Measurements from ENCODE around the gene CDC73.
A peak's percentile ranks its signal among the peaks of the same experiment; 100 is the strongest.

The CDC73 gene

DNA sequence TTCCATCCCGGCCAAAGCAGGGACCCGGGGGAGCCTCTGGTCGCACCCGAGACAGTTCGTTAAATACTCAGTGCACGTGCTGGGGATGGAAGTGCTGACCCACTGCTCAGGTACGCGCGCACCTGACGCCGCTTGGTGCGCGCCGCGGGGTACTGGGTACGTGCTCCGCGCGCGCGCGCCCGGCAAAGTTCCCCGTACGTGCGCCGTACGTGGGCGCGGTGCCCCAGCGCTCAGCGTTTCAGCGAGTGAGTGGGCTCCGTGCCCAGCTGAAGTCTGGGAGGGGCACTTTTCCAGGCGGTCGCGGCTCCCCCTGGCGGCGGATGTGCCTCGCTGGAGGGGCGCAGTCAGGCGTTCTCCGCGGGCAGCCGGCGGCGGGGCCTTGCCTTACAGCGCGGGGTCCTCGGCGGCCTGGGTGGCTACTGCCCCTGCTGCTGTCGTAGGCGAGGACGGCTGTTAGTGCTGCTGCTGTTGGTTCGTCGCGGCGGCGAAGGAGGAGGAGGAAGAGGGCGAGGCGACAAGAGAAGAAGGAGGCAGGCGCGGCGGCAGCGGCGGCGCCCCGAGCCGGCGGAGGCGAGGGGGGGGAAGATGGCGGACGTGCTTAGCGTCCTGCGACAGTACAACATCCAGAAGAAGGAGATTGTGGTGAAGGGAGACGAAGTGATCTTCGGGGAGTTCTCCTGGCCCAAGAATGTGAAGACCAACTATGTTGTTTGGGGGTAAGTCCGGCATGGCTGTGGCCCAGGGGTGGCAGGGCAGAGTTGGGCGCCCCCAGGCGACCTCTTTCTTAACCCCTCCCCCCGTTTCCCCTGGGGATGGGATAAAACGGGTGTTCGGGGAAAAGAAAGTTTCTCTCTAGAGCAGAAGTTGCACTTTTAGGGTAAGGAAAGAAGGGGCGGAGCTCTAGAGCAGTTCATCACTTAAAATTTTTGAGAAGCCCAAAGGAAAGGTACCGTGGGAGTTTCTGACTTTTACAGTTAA, at the start of gene CDC73:
CDC73 (plus strand) TSS at position 416 of the 978 bp plus-strand sequence; CDS start at position 586, 170 bp downstream.
- peak; percentile 91 for DNase-seq

DNA sequence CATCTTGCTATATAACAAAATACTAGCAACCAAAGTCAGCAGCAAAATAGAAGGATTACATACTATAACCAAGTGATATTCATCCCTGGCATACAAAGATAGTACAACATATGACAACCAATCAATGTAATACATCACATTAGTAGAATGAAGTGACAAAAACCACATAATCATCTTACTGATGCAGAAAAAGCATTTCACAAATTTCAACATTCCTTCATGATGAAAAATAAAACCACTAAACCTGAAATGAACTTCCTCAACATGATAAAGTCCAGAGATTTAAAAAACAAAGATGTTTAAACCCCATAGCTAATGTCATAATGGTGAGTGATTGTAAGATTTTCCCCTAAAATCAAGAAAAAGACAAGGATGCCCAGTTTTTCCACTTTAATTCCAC, 43.8 kb upstream of the CDC73 start:
- DNase-seq, result no peak

DNA sequence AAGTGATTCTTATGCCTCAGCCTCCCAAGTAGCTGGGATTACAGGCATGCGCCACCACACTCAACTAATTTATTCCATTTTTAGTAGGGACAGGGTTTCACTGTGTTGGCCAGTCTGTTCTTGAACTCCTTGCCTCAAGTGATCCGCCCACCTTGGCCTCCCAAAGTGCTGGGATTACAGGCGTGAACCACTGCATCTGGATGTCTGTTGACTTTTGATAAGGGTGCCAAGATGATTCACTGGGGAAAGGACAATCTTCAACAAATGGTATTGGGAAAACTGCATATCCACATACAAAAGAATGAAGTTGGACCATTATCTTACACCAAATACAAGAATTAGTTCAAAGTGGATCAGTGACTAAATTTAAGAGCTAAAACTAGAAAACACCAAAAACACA, 42.6 kb upstream of the CDC73 start:
- DNase-seq, result no peak

DNA sequence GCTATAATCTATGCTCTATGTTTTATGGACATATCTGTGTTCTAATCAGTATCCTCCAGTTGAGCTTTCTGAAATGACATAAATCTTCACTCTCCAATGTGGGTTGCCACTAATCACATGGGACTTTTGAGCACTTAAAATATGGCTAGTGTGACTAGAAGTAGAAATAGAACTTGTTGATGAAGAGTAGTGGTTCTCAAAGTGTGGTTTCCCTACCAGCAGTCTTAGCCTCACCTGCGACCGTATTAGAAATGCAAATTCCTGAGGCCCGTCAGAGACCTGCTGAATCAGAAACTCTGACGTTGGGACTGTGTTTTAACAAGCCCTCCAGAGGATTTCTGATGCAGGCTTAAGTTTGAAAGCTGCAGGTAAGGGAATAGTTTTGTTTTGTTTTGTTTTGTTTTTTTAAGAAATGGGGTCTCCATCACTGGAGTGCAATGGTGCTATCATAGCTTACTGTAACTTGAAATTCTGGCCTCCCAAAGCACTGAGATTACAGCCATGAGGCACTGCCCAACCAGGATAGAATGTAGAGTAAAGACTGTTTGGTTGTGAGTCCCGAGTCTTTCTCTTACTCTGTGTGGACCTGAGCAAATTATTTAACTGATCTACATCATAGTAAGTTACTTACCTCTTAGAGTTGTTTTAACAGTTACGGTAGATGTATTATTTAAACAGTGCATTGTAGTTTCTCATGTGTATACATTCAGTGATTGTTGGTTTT, 38.3 kb upstream of the CDC73 start:
- no peak for DNase-seq

DNA sequence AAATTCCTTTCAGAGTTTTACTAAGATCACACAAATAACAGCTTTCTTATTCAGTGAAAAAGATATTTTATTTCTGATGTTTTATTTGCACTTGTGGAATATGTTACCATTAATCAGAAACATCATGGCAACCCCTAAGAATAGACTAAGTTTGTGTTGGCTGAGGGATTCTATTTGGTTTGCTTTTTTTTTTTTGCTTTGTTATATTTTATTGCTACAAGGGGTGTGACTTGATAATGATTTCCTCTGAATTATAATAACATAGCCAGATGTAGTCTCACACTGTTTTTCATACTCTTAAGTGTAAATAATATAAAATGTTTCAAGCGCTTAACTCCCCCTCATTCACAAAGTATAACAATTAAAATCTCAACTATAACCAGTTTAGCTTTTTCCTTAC, 36.6 kb upstream of the CDC73 start:
- no peak for DNase-seq

DNA sequence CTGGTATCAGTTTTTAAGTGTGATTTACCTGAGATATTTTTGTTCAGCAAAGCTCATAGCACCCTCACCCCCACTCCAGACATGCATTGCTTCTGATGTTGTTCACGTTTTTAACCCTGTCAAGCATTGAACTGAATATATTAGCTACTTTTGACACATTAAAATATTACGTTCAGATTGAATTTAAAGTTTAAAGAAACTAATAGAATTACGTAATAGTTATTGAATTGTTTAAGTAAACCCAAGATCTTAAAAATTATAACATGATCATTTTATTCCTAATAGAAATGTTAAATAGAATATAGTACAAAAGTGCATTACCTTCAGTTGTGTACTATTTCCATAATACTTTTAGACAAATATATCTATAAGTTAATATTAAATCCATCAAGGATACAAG, 35.5 kb upstream of the CDC73 start:
- no peak for DNase-seq

DNA sequence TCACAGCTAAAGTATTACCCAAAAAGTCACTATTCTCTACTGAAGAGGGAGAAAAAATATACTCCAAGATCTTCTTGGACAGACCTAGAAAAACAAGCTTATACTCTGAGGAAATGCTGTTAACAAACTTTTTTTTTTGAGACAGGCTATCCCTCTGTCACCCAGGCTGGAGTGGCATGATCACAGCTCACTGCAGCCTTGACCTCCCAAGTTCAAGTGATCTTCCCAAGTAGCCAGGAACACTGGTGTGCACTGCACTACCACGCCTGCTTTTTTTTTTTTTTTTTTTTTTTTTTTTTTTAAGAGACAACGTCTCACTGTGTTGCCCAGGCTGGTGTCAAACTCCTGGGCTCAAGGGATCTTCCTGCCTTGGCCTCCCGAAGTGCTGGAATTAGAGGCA, 33.9 kb upstream of the CDC73 start:
- no peak for DNase-seq

DNA sequence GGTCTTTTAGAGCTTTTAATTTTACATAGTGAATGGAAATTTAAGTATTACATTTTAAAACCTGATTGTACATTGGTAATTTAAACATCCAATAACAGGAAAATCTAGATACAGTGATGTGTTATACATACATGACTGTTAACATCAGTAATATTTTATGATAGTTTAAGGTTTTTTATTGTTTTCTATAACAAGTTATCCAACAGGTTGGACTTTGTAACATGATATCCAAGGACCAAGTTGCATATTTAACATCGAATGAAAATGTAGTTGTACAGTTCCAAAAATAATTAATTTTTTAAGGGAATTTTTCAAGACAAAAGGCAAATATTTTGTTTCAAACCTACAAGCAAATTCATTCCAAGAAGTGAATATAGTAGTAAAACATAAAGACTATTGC, 31.0 kb upstream of the CDC73 start:
- no peak for DNase-seq

DNA sequence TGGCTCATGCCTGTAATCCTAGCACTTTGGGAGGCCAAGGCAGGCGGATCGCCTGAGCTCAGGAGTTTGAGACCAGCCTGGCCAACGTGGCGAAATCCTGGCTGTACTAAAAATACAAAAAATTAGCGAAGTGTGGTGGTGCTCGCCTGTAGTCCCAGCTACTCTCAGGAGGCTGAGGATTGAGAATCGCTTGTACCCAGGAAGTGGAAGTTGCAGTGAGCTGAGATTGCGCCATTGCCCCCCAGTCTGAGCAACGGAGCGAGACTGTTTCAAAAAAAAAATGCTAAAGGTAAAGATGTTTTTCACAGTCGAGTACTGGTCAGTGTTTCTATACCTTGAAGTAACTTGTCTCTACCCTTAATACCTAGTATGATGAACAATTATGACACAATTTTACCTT, 27.7 kb upstream of the CDC73 start:
- DNase-seq, result no peak

DNA sequence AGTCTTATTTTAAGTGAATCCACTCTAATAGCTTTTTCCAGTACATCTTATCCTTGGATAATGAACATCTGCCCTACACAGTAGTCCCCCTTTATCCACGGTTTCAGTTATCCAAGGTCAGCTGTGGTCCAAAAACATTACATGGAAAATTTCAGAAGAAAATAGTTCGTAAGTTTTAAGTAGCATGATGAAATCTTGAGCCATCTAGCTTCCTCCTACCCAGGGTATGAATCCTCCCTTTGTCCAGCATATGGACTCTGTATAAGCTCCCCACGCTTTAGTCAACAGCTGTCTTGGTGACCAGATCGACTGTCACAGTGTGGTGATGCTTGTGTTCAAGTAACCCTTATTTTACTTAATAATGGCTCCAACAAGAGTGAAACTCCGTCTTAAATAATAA, 19.2 kb upstream of the CDC73 start:
- no peak for DNase-seq

DNA sequence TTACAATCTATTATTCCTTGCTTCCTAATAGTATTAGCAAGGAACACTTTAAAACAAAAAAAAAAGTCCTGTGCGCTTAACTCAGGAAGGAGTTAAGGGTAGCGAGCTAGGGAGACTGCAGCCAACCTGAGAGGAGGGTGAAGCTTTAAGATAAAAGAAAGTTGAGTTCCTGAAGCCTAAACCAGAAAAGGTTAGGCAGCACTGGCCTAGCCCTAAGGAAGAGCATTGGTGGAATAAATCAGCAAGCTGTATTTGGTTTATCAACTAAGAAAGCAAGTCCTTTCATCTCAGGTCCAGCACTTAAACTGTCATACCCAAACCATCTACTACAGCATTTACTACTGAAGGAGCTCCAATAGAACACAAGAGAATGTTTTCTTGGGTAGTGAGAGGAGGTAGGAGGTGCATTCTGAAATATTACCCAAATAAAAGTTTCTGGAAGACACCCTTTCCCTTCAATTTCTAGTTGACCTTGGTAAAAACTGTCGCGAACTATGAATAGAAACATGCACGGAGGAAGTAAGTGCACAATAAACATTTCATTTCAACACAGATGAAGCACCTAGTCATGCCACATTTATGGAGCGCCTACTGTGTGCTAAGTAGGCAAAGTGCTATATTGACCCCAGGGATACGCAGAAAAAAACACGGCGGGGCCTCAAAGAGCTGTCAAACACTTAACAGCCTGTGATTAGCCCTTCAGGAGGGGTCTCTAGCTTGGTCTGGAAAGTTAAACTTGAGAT, 17.9 kb upstream of the CDC73 start:
- DNase-seq, result no peak

DNA sequence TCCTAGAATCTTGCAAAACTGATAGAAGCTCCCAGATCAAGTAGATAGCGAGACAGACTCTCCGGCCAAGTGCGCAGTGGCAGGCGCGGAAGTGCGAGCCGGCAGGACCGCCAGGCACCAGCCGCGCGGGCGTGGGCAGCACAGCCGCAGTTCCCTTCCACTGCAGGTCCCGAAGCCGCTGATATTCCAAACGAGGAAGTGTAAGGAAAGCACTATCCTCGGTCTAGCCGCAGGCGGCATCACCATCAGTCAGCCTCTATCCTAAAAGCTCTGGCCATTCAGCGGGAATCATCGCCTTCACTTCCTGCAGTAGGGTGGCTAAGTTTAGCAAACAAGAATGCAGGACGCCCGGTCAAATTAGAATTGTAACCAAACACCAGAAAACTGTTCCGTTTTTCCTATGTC, 17.3 kb upstream of the CDC73 start:
- DNase-seq, result peak; percentile 19

DNA sequence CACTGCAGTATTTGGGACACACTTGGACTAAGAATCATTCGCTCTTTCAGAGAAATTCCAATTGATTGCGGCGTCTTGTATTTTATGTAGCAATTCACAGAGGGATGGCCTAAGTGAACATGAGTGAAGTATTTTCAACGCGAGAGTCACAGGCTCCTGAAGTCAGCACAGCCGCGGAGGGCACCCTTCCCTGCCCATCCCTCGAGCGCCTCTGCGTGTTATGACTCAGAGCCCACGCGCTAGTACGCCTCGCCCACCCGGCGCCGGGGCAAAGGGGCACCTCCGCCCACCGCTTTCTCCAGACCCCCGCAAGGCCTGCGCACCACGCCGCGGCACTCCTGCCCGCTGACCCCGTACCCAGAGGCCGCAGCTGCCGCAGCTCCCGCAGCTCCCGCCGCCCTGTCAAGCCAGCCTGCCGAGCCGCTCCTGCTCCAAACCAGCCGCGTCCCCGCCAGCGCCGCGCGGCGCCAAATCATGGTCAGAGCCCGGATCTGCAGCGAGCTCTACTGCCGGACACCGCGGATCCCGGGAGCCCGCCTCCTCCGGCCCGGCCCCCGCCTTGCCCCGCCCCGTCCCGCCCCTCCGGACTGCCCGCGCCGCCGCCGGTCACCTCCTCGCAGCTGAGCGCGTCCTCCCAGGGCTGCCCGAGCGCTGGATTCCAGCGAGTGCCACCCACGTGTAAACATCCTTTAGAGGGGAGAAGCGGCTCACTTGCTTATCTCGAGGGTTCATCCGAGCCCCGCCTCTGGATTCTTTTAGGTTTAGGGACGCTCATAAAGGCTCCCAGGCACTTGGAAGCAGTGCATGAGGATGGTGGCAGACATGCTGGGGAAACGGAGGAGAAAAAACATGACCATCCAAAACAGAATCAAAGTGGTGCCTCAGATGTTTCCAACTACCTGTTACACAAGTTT, 16.7 kb upstream of the CDC73 start, which contains the start of gene GLRX2:
GLRX2 (minus strand) TSS at position 508 of the 914 bp plus-strand sequence; CDS start at position 476, 32 bp downstream.
- peak; percentile 63 for DNase-seq

DNA sequence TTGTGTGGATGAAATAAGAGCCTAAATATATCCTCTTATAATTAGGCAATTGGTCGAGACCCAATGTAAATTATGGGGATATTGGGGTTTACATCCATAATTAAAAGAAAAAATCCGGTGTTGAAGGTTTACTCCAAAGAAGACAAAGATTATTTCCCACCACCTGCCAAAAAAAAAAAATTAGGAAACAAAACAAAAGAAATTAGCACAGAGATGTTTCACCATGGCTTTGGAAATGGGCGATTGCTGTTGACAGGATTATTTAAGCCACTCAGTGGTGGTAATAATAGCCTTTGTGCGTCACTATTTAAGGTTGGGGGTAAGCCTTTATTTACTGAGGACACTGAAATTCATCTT, 16.0 kb upstream of the CDC73 start:
- DNase-seq, result no peak

DNA sequence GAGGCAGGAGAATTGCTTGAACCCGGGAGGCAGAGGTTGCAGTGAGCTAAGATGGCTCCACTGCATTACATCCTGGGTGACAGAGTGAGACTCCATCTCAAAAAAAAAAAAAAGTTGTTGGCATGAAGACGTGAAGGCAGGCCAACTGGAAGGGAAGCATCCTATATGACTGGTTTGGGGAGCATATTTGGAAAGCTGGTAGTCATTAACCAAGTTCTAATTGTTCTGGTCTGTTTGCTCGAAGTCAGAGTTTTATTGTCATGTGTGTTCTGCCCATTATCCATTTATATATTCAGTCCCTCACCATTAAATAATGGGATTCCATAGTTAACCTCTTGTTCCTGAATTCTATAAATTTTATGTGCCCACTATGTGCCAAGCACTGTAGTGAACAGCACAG, 13.4 kb upstream of the CDC73 start:
- no peak for DNase-seq

DNA sequence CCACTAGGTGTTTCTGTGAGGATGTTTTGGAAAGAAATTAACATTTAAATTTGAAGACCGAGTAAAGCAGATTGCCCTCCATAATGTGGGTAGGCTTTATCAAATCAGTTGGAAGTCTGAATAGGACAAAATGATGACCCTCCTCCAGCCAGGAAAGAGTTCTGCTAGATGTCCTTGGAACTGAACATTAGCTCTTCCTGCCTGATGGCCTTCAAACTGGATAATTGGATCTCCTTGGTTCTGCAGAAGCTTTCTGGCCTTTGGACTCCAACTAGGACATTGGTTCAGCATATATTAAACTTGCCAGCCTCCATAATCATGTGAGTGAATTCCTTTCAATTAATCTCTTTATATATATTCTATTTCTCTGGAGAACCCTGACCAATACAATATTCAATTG, 12.2 kb upstream of the CDC73 start:
- DNase-seq, result no peak

DNA sequence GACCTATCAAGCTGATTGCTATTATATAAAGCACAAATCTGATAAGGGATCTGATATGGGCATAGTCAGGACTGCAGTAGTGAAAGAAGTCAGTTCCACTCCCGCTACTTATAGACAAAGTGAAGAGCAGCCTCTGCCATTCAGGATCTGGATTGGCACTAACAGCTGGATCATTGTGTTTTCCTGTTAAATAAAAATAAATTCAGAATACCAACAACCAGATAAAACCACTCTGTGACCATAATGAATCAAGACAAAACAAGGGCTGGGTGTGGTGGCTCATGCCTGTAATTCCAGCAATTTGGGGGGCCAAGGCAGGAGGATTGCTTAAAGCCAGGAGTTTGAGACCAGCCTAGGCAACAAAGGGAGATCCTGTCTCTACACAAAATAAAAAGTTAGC, 11.6 kb upstream of the CDC73 start:
- no peak for DNase-seq

DNA sequence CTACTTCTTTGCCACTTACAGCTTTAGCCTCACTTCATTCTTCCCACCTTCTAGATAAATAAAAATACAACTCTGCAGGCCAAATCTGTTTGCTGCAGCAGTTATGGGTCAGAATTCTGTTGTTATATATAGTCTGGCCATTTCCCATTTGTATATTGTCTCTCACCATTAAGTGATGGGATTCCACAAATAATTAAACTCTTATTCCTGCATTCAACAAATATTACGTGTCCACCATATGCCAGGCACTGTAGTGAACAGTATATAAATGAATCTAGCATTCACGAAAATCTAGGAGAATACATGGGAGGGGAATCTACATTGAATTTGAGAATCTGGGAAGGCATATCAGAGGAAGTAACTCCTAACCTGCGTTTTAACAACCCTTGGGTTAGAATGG, 11.0 kb upstream of the CDC73 start:
- no peak for DNase-seq

DNA sequence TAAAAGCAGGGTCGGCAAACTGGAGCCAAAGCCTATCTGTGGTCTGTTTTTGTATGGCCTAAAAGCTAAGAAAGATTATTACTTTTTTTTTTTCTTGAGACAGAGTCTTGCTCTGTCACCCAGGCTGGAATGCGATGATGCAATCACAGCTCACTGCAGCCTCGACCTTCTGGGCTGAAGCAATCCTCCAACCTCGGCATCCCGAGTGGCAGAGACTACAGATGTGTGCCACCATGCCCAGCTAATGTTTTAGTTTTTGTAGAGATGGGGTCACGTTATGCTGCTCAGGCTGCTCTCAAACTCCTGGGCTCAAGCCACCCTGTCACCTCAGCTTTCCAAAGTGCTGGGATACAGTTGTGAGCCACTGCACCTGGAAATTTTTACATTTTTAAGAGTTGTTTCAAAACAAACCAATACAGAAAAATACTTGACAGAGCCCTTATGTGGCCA, 10.2 kb upstream of the CDC73 start:
- DNase-seq, result peak; percentile 69

DNA sequence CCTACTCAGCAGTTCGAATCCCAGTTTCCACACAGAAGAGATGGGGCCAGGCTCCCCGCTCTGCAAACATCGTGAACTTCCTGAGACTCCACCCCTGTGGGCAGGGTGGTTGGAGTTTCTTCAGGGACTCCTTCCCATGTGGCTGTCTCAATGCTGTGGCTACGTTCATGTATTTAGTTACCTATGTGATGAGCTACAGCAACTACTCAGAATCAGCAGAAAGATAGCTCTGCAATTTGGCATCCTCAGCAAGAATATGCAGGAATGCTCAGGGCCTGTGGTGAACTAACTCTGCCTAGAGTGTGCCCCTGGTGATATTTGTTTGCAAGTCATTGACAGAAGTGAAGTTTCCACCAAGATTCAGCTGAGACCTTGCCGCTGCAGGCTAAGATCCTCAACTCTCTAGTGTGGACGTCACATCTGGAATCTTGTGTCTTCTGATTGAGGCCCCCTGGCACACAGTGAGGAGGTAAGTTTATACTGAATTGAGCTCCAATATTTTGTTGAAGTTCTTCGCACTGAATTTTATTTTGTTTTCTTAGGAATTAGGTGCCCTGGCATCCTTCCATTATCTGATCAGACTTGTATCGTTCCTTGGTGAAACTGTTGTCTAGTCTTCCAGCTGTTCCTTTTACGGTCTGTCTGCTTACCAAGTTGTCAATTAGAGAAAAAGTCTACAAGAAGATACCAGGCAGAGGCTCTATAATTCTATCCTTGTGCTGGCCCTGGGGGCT, 8.4 kb upstream of the CDC73 start:
- no peak for DNase-seq

DNA sequence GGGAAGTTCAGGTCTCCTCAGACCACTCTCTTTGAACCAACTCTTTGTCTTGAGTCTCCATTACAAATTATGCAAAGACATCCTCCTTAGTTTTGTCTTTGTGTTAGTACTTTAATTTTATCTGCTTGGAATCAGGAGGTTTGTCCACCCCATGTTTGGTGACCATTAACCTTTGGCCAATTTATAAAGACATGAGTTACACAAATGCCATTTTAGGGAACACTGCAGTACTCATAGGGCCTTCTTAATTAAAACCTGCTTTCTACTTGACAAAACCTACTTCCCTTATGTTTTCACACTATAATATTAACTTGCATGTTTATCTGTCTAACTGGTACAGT, 7.9 kb upstream of the CDC73 start:
- DNase-seq, result no peak

Data from GF-D8 (cell line).